GM19099 (cell line): ENCODE measurements around the gene UCKL1.

ENCODE experiments used
- POLR2A ChIP-seq: IDR thresholded peaks from 3 replicates; pipeline ENCODE4 v1.6.1; 2011; ENCODE audit warnings: low read depth; ENCODE audit not compliant: insufficient read length; ENCODE audit errors: extremely low read depth

The UCKL1 gene

DNA sequence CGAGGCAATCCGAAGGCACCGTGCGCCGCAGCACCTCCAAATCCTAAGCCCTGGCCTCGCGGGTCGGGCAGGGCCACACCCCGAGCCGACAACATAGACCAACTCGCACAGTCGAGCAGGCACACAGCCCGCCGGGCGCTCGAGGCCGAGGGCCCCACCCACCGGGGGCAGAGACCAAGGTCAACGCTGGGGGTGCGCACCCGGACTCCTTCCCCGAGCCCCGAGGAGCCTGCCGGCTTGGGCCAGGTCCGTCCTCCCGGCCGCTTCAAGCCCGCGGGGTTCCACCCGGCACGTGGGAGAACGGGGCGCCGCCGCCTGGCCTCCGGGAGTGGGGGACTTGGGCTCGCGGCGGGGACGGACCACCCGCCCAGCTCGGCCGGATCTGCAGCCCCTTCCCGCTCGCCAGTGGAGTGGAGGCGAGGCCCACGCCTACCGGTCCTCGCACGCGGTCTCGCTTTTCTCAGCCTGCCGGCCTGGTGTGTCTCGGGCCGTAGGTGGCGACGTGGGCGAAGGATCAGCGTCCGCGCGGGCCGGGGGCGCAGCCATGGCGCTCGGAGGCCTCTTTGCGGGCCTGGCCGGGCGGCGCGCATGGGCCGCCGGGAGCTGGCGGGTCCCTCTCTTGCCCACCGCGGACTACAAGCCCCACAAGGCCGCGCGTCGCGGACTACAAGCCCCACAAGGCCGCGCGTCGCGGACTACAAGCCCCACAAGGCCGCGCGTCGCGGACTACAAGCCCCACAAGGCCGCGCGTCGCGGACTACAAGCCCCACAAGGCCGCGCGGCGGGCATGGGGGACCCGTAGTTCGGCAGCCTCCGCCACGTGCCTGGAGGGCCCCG lies at the start of gene UCKL1:
Gene UCKL1 (minus strand): TSS at position 590 of the 837 bp plus-strand sequence. CDS start 44 bp downstream, at position 546.
- TF ChIP-seq POLR2A = peak; percentile 81

DNA sequence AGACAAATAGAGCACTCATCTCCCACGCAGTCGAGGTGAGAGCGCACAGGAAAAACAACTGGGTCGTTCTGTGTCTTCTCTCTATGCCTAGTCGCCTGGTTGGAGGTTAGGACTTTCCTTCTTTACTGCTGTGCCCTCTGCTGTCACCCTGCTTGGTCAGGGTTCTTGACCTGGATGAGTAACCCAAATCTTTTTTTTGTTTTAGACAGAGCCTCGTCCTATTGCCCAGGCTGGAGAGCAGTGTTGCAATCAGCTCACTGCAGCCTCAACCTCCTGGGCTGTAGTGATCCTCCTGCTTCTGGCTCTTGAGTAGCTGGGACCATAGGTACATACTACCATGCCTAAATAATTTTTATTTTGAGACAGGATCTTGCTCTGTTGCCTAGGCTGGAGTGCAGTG lies 49.2 kb upstream of the UCKL1 start:
- no peak for TF ChIP-seq POLR2A

DNA sequence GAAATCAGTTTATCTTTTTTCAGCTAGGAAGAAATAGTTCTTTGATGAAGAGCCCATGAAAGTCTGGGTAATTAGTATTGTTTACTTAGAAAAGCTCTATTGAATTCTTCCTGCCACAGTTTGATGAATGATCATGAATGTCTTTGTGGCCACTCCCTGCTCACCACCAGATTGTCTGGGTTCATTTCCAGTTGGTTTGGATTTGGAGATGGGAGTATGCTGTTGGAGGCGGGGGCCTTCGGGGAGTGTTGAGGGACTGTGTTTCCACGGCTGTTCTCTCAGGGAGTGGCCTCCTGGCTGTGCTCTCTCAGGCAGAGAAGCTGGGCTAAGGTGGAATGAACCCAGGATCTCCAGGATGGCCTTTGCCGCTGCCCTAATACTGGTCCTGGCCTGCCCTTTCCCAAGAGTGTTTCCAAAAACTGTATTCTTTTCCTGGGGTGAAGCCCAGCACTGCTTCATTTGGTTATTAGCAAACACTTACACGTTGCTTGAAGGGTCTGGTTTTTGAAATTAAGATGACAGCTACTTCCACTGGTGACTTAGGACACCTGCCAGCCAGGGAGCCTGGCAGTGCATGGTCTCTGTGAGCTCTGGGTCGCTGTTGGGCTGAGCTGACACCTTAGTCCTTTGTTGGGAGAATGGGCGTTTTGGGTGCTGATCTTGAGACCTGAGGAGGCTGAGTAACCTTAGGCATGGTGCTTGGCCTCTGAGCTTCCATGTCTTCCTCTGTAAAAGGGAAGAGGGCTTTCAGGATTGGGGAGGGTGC lies 47.9 kb upstream of the UCKL1 start:
- TF ChIP-seq POLR2A = no peak

DNA sequence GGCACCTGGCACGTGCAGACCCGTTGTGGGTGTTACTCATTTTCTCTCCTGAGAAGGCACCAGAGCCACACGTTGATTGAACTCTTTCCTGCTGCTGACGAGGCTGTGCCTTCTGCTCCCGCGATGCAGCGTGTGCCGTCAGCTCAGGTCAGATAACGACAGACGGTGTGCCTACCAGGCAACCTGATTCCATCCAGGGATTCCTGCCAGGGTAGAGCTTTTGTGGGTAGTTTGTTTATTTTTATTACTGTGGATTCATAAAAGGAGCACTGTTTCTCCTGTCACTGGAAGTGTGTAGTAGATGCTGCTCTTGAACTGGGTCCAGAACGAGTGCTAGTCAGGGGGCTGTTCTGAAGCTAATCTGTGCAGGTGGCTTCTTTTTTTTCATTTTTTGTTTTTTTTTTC lies 45.4 kb upstream of the UCKL1 start:
- no peak for TF ChIP-seq POLR2A

DNA sequence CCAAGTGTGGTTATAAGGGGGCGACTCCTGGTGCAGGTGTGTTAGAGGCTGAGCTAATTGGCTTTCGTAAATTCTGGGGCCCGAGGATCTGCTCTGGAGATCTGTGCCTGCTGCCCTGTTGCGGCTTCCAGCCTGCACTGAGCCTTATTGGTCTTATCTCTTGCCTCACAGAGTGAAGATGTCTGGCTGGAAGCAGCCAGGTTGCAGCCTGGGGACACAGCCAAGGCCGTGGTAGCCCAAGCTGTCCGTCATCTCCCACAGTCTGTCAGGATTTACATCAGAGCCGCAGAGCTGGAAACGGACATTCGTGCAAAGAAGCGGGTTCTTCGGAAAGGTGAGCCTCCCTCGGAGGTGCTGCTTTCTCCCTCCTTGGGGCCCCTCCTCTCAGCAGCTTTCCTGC lies 44.7 kb upstream of the UCKL1 start:
- no peak for TF ChIP-seq POLR2A

DNA sequence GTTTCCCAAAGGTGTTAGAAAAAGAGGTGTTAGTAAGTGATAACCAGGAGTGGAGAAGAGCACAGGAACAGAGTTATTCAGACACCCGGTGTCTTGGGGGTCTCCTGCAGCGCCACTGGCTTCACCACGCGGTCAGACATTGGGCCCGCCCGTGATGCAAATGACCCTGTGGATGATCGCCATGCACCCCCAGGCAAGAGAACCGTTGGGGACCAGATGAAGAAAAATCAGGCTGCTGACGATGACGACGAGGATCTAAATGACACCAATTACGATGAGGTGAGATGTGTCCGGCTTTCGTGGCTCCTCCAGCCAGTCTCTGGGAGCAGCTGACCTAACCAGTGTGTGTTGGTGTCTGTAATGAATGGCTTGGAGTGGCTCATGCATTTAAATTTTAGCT lies 26.7 kb upstream of the UCKL1 start:
- no peak for TF ChIP-seq POLR2A

DNA sequence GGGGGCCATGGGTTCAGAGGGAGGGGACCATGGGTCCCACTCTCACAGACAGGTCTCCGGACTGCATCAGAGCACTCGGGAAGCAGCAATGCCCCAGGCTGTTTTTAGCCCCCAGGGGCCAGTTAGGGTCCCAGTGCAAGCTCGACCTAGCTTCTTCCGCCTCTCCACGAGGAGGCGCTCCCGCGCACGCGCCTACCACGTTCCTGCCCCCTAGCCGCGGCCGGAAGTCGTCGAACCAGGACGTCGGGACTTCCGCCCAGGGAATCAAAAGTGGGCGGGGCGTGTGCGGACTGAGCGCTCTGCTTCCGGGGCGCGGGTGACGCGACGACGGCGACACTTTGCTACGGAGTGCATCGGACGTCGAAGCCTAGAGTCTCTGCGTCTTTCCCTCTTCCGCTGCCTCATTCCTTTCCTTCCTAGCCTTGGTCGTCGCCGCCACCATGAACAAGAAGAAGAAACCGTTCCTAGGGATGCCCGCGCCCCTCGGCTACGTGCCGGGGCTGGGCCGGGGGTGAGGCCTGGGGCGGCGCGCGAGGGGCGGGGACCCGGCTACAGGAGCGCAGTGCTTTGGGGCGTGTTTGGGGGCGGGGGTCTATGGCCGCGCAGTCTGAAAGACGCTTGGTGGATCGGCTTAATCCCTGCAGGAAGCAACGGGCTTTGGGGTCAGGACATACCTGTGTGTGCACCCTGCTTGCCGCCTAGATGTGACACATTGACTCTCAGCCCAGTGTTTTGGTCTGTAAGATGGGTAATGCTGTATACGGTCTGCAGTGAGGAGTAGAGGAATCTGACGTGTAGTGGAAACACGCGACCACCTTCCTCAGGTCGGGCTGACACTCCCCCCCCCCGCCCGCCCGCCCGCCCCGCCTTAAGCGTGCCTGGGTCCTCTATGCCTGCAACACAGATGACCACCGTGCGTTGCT lies 24.9 kb upstream of the UCKL1 start, which contains the start of gene PRPF6:
Gene PRPF6 (plus strand): TSS at position 327 of the 923 bp plus-strand sequence. CDS start 114 bp downstream, at position 441.
- TF ChIP-seq POLR2A = peak; percentile 81

DNA sequence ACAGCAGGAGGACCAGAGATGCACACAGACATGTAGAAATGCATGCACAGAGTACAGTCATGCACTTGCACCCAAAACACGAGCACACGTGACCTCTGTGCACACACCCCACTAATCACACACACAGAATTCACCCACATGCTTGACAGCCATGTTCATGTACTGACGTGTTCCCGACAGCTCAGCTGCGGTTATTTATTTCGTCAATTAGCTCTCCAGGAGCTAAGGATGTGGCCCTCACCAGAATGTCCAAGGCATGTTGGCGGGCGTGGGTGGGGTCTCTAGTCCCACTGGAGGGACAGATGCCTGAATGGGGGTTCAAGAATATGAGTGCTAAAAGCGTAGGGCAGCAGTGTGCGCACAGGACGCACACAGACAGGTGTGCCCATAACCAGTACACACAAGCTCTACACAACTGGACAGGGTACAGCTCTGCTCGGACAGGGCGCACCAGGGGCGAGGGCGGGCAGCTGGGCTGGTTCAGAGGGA lies 24.1 kb upstream of the UCKL1 start:
- no peak for TF ChIP-seq POLR2A

DNA sequence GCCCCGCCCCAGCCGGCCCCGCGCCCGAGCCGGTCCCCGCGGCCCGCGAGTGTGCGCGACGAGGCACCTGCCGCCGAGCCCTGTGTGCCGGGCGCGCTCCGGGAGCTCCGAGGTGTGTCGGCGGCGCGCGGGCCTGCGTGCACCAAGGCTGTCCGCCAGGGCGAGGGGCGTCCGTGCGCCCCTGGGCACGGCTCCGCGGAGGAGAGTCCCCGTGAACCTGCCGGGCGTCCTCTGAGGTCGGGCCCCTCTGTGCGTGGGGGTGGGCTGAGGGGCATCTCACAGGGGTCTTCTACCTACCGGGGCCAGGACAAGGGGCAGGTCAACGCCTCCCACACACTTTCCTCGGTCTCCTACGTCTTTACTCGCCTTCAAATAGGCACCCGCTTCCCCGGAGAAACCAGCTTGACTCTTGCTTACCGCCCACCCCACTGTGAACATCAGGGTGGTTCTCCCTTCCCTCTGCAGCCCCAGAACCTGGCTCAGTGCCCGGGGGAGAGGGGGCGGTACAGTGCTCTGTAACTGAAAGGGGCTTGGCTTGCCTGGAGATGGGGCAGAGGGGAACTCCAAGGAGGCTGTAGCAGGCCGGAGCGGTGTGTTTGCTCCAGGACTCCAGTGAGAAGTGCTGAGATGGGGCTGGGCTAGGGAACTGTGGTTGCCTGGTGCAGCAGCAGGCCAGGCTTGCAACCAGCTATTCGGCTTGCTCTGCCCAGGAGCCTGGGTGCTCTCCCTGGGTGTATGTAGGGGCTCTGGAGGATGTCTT lies 23.5 kb upstream of the UCKL1 start, which contains the start of gene SAMD10:
Gene SAMD10 (minus strand): TSS at position 86 of the 760 bp plus-strand sequence. CDS start 175 bp downstream, outside the sequence.
- peak; percentile 74 for TF ChIP-seq POLR2A

DNA sequence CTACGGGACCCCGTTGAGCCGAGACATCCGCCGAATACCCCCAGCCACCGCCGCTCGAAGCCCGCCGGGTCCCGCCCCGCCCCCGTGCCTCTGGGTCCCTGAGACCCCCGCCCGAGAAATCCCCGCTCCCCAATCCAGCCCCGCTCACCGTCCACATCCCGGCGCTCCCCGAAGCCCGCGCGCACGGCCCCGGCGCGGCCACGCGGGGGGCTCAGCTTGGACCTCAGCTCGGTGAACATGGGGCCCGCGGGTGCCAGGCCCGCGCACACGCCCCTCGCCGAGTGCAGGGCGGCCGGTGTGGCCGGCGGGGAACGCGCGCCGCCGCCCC lies 23.0 kb upstream of the UCKL1 start:
- no peak for TF ChIP-seq POLR2A

DNA sequence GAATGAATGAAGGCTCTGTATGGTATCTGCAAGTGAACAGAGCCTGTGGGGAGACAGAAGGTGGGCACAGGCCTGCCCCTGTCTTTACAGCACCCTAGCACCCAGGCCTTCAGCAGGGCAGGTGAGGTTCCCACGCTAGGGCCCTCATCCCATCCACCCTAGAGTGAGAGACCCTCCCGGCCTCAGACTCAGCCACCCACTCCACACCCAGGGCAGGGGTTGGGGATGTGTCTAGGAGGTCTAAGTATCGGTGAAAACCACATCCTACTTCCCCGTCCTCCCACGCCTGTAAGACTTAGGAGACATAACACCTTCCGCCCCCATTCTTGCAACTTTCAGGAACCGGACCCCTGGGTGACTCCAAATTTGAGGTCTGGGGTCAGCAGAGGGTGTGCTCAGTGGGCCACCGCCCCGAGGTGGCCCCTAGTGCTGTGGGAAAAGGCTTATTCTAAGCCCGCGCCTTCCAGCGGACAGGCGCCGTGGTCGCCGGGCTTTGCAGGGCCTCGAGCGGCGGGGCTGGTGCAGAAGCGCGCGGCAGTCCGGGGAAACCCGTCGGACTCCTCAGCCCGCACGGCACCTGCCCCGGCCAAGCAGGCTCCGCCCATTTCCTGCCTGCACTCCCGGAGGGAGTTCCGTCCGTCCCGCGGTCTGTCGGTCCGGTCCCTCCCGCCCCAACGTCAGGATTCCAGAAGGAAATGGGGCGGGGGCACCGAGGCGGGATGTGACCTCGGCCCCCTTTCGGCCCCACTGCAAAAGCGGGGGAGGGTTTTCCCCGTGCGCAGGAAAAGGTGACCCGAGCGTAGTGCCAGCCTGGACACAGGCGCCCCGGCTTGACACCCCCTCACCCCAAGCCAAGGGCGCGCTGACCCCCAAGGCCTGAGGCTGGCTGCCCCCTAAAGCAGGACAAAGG lies 22.4 kb upstream of the UCKL1 start:
- TF ChIP-seq POLR2A = peak; percentile 51

DNA sequence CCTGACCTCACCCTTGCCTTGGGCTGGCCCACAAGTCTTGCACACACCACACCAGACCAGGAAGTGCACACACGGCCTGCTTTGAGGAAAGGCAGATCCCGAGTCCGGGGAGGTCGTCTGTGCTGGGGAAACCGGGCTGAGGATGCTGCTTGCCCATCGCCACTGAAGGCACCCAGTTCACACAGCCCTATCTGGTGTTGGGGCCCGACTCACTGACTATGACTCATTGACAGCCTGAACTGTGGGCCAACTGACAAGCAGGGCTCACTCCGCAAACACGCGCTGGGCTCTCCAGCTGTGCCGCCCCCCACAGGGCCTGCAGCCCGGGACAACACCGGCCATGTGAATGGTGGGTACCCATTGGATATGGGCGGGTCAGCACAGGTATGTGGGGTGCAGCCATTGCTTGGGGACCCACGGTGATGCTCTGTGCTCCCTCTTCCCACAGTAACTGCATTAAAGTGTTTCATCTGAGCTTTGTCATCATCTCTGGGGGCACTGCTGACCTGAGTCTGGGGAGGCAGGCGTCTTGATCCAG lies 21.6 kb upstream of the UCKL1 start:
- no peak for TF ChIP-seq POLR2A
